GM11168 (cell line): ENCODE measurements around the gene DYNLT5.

Experiments used
- in situ Hi-C: fragments of 300-500 bp; cut with MboI; formaldehyde crosslinking; loops from one replicate; pipeline ENCODE4 v1.12.0; 2022; ENCODE audit warnings: low sequenced_read_pairs; ENCODE audit not compliant: unreplicated experiment

Gene DYNLT5

DNA sequence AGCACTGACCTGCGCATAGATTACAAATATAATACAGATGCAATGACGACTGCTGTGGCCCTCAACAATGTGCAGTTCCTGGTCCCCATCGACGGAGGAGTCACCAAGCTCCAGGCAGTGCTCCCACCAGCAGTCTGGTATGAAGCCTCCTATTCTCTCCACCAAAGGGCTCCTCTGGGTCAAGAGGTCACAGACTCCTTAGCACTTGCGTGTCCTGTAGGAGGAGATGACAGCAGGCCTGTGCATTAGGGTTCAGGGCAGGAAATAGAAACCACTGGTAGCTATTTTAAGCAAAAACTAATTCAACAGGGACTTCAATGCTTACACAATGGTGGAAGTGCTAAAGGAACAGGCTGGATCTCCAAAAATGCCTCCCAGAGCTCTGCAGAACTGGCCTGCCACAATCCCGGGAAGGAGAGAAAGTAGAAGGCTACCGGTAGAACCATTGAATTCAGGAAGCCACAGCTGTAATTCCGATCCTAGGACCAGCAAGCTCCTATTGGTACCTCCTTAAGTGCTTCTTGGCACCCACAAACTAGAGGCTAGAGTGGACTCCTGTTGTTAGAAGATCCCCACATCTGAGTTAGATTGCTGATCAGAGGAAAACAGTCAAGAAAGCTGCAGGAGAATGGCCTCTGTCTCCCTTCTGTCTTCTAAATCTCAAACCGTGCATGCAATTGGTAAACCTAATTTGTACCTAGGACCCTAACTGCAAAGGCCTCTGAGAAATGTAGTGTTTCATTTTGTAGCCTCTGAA is 12.7 kb upstream of the DYNLT5 start:
- in situ Hi-C loops, result loop anchor here (25.0 kb wide), 1 partner anchor 502 kb away; no protein-coding TSS in a partner anchor

DNA sequence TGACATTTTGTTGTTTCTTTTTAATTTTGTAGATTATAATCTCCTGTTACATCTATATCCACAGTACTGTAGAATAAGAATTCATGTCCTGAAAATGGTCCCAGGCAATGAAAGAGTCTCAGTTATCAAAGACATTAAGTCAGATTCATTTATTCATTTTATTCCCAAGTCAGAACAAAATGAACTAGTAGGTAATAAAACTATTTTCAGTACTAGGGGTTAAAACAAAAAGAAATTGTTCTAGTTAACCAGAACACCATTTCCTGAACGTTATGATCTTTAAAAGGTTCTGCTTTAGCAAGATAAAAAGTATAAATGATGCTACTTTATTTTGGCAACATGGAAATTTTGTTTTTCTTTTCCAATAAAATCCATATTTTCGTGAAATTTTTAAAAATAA is 6.8 kb upstream of the DYNLT5 start:
- in situ Hi-C loops, result loop anchor here (25.0 kb wide), 1 partner anchor 508 kb away; no protein-coding TSS in a partner anchor

DNA sequence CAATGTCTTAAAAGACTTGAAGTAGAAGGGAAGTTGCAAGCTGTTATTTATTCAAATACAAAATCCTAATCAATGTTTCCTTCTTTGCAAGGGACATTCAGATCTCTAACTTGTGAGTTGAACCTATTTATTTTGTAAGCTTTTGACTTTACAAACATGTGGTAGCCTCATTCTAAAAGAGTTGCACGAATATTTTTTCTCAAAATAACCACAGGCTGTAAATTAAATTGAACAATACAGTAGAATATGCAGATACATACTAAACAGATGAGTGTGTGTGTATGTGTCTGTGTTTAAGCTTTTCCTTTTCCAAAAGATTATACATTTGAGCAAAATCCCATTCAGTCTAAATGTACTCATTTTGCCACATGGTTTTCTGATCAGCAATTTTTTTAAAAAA is 4.8 kb upstream of the DYNLT5 start:
- in situ Hi-C loops, result loop anchor here (25.0 kb wide), 1 partner anchor 510 kb away; no protein-coding TSS in a partner anchor

DNA sequence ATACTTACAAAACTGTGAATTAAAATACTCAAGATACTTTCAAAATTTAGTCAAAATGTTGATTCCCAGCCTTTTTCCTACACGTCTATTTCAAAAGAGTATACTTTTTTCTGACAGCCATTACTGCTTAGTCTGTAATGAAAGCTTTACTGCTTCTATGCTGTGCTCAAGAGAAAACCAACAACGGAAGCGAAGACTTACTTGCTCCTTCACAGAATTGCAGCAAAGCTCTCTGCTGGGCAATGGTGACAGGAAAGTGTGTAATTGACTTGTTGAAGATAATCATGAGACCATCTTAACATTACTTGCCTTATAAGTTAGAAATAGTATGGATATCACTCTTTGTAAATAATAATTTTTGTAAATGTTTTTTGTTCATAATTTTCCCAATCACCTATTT is 1.7 kb upstream of the DYNLT5 start:
- in situ Hi-C loops, result loop anchor here (25.0 kb wide), 2 partner anchors 387 to 737 kb away; partner anchors contain the start of gene C1orf141

DNA sequence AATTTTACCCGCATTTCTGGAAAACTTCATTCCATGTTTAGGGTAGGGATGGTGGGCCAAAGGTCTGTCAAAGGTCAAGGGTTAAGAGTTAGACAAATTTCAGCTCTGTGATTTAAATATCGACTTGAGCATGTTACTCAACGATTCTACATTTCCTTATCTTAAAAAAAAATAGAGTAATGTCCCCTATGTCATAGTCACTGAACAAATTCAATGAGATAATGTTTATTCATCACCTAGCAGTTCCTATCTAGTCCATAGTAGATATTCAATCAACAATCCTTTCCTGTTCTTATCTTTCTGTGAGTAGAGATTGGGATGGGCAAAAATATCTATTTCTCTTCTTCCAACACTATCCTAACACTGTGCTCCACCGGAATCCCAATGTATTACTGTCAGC is 1.1 kb upstream of the DYNLT5 start:
- in situ Hi-C loops, result loop anchor here (25.0 kb wide), 2 partner anchors 386 to 736 kb away; partner anchors contain the start of gene C1orf141

DNA sequence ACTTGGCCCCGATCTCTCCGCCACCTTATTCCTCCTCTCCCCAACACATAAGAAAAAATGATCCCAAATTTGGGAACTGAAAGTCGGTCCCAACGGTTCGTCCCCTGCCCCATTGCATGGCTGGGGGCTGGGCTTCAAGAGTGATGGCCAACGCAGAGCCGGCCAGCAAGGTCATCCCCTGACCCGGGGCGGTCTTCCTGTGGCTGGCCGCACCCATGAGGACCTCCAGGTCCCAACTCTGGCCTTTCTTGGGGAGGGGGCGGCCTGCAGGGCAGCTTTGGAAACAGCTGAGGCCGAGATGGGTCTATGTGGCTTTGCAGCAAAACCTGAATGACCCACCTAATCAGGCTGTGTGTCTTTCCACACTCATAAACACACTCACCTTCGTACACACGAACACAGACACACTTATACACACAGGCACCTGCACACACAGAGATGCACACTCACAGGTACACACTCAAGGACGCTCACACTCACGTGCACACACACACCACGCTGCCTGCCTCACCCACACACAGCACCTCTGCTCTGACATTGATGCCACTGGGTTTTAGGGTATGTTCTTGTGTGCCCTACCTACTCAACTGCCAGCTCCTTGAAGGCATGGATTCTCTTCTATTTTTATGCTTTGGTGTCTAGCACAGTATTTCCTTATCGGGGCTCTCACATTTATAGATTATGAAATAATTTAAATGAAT is 562 bp downstream of the DYNLT5 start:
- in situ Hi-C loops, result loop anchor here (25.0 kb wide), 2 partner anchors 384 to 734 kb away; partner anchors contain the start of gene C1orf141

DNA sequence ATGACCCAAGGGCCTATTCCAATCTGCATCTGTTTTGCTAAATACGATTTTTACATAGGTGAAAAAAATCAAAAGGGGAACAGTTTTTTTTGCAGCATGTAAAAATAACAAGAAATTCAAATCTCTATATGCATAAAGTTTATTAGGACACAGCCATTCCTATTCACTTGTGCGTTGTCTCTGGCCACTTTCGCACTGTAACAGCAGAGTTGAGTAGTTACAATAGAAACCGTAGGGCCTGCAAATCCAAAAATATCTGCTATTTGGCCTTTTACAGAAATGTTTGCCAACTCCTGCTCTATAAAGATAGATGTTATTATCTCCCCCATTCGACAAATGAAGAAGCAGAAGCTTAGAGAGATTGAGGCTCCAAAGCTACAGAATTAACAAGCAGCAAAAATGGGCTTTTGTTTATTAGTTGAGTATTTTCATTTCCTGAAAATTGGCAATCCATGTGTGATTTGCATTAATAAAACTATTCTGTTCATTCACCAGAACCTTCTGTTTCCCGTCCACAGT is 5.5 kb downstream of the DYNLT5 start:
- in situ Hi-C loops, result loop anchor here (25.0 kb wide), 2 partner anchors 380 to 730 kb away; partner anchors contain the start of gene C1orf141

DNA sequence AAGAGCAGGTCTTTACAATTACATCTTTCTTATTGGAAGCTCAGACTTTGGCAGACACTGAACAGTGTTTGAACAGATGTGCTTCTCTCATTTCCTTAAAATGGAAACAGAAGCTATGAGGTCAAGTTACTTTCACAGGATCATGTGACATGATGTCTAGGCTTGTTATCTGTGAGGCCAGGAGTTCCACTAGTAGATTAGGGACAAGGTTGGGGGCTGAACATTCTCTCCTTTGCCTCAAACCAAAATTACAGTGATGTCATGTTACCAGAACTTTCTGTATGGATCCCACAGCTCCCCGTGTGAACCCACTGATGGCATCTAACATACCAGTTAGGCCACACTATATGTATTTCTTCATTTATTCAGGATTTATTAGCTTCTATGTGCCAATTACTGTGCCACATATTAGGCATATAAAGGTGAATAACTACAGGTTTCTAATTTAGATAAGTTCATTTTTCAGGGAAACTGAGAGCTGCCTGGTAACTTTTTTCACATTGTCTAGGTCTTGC is 6.0 kb downstream of the DYNLT5 start:
- in situ Hi-C loops, result loop anchor here (25.0 kb wide), 2 partner anchors 379 to 729 kb away; partner anchors contain the start of gene C1orf141

DNA sequence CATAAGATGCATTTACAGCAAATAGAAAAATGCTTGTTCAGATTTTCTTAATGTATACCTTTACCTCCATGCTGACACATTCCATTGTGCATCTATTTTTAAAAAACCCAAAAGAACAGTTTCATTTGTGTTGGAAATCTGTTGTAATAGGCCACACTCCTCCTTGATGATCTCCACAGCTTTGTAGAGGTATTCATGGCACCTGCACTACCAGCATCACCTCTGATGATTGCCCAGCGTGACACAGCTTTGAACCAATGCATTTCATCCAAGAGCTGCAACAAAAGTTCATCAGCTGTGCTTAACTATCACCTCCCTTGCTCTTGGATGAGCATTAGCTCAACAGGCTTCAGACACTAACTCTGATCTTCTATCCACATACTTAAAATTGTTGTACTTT is 8.2 kb downstream of the DYNLT5 start:
- in situ Hi-C loops, result loop anchor here (25.0 kb wide), 2 partner anchors 377 to 727 kb away; partner anchors contain the start of gene C1orf141

DNA sequence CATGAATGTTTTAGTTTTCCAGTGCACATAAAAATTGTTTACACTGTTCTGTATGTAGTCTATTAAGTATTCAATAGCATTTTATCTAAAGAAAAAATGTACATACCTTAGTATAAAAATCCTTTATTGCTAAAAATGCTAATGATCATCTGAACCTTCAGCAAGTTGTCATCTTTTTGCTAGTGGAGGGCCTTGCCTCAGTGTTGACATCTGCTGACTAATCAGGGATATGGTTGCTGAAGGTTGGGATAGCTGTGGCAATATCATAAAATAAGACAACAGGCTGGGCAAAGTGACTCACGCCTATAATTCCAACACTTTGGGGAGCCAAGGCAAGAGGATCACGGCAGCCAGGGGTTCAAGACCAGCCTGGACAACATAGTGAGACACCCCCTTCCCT is 9.0 kb downstream of the DYNLT5 start:
- in situ Hi-C loops, result loop anchor here (25.0 kb wide), 2 partner anchors 376 to 726 kb away; partner anchors contain the start of gene C1orf141

DNA sequence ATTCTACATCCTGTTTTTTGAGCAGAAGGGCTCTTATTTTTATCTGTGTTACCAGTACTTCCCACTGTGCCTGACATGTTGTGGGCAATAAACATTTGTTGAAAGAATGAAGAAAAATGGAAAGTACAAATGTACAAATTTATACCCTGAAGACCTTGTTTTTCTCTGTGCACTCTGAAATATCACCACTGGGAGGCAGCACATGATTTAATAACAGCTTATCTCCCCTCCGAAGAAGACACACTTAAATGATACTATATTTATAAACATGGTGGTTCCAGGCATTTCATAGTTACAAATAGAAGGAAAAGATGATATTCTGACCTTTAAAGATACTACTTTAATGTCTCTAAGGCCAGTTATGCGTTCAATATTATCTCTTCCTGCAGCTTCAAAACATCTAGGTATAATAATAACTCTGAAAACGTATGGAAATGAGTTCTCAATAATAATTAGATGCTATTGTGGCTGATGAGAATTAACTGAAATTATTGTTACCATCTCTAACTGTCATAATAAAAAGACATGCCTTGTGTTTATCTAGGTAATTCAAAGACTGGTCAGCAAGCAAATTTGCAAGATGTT is 12.8 kb downstream of the DYNLT5 start:
- in situ Hi-C loops, result loop anchor here (25.0 kb wide), 2 partner anchors 372 to 722 kb away; partner anchors contain the start of gene C1orf141

DNA sequence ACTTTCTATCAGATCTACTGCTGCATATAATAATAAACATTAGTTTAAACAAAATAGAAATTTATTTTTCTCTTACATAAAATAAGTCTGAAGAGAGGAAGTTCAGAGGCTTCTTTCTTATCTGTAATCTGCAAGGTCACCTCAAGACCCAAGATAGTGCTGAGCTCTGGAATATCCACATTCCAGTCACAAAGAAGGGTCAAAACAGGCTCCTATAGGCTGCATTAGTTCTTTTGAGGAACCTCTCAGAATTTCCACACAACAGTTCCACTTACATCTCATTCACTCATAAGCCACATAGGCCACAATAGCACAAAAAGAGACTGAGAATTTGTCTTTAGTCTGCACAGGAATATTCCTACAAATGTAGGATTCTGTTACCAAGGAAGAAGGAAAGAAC is 15.4 kb downstream of the DYNLT5 start:
- in situ Hi-C loops, result loop anchor here (25.0 kb wide), 2 partner anchors 370 to 720 kb away; partner anchors contain the start of gene C1orf141

DNA sequence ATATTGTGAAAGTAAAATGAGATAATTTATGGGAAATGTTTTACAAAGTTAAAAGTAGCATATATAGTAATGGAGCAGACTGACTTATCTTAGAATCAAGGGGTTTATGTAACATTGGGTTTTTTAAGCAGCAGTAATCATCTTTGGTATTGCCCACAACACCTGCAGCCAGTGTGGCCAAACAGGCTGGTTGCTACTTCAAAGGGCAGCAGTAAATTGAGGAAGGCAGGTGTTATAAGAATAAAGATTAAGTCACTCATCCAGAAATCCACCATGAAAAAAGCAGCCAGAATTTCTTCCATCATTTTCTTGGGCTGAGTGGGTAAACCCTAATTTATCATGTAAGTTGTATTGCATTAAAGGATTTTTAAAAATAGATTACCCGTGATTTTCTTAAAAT is 16.7 kb downstream of the DYNLT5 start:
- in situ Hi-C loops, result loop anchor here (25.0 kb wide), 2 partner anchors 368 to 718 kb away; partner anchors contain the start of gene C1orf141

DNA sequence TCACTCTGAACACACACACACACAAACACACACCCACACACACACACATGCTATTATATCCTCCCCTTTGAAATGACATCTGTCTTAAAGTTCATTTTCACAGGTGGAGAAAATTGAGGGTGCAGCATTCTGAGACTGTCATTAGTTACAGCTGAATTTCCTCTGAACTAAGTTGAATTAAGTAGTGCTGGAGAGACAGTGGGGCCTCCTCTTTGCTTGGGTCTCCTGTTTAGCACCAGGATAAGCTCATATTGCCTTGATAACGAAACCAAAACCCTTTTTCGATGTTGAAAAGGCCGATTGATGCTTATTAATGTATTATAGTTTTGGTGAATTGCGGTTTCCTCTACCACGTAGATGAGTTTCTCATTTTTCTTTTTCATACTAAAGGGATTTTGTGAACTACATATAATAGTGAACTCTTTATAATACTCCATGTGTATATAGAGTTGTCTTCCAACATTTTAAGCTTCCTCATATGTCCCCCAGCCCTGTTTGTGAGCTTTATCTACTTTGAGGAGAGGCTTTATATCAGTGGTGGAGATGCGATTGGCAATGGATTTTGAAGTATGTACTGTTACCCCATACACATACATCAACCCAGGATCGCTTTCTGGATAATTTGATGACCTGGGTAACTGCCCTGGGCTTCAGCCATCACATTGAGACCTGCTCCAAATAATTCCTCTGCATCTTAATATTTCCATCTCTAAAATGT is 17.4 kb downstream of the DYNLT5 start:
- in situ Hi-C loops, result loop anchor here (5.0 to 25.0 kb wide), 3 partner anchors 43 to 718 kb away; partner anchors contain the start of gene C1orf141

DNA sequence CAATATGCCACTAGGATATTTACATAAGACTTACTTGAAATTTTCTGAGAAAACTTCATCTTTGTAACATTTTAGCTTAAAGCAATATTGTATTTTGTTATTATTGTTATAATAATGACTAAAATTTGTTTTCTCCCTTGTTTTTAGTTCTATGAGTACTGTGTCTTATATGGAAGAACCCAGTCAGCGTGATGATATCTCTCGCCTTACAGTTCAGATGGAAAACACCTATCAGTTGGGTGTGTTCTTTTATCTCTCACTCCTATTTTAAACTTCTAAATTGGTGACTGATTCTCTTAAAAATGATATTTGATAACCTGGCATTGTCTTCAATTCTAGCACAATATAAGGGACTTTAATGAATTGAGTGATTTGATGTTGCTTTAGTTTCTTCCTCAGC is 18.0 kb downstream of the DYNLT5 start:
- in situ Hi-C loops, result loop anchor here (5.0 to 25.0 kb wide), 3 partner anchors 42 to 717 kb away; partner anchors contain the start of gene C1orf141

DNA sequence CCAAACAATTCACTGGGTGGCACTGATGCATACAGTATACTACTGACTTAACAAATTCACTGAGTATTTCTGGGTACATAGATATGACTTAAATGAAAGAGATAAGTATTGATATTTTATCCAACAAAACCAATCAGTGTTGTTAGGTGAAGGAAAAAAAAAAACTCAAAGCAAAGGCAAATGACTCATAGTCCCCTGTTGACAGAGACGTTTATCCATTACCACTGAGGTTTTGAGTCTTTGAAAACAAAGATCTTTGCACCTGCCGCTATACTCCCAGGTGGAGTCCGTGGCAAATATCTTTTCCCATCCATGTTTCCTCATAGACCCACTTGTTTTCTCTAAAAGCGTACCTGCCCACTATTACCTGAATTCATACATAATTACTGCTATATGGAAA is 18.4 kb downstream of the DYNLT5 start:
- in situ Hi-C loops, result loop anchor here (5.0 to 25.0 kb wide), 3 partner anchors 42 to 717 kb away; partner anchors contain the start of gene C1orf141

DNA sequence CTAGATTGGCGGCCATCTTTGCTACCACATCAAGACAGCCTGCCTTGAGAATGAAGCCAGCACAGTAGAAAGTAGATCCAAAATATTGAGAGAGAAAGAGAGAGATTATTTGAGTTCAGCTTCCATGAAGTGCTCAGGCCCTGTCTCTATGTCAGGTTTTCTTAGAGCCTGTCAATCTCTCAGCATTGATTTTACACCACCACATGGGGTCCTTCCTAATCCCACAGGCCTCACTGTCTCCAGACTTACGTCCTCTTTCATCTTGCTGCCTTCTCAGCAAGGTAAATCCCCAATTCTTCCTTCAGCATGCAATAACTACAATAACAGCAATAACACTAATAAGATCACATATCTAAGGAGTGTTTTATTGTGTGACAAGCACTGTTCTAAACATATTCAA is 21.0 kb downstream of the DYNLT5 start:
- in situ Hi-C loops, result loop anchor here (5.0 to 25.0 kb wide), 3 partner anchors 39 to 714 kb away; partner anchors contain the start of gene C1orf141

DNA sequence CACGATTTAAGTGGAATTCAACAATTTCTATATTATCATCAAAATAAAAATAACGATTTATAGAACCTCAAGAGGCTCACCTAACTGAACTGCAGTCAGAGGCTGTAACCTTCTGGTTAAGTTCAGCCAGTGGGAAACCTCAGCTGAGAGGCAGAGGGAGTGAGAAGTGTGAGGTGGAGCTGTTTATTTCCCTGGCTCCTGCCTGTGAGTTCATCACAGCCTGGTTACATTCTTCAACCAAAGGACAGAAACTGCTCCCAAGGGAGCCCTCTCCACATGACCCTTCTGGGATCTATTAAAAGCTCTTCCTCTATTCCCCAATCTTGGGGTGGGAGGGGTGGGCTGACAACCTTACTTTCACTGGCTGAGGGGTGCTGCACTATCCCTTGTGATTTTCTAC is 22.2 kb downstream of the DYNLT5 start:
- in situ Hi-C loops, result loop anchor here (5.0 to 25.0 kb wide), 3 partner anchors 38 to 713 kb away; partner anchors contain the start of gene C1orf141

DNA sequence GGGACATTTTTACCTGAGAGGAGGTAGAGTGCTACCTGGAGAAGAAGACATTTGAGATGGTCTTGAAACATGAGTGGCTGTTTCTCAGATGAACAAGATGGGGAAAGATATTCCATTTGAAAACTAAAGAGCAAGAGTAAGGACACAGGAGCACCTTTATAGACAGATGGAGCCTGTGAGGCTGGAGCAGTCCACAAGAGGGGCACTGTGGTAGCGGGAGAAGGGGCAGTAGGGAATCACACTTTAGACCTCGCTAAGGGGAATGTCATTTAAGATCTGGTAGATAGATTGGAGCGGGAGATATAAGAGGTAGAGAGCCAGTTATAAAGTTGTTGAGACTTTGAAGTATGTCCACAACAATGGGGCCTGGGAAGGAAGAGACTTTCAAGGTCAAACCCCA is 23.4 kb downstream of the DYNLT5 start:
- in situ Hi-C loops, result no loop called here
